VCaP (cell line): ENCODE results near the gene ACP6.

Experiments used
- H3K27ac ChIP-seq: fragments of 450-650 bp; 2 replicates; pipeline ENCODE4 v1.5.1; 2017
- TF ChIP-seq, protein P1 (sequence below): fragments of 450-650 bp; conservative IDR thresholded peaks from 2 replicates; pipeline ENCODE4 v1.5.1; 2017; ENCODE audit warnings: mild to moderate bottlenecking, moderate library complexity

ACP6 gene

DNA sequence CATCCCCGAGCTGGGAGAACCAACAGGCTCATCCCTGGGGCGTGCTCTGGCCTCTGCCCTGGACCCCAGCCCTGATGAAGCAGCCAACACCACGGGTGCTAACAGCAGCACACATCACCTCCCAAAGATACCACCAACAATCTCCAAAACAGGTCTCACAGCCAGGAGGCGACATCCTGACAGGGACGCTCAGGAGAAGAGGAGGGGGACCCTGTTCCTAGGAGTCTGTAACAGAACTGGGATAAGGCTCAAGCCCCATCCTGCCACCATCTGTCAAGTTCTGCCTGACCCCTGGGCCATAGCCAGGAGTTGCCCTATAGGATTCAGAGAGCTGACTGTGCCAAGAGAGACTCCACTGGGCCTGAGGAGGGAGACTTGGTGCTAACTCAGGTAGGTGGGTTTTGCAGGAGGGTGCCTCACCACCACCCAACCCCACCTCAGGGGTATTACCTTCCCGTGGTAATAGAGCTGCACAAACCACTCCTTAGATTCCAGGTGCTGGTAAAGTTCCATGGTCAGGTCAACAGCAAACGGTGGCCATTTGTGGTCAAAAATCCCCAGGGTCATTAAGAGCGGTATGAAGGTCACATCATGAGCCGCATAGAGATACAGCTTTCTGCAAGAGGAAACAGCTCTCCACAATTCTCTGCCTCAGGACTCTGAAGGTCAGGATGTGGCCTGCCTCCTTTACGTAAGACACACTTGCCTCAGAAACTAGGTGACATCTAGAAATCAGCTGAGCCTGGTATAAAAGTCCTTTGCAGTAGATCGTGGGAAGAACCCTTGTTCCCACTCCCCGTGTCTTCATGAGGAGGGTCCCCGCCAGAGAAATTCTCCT is 22.3 kb downstream of the ACP6 start:
- no peak overlapping the region for H3K27ac ChIP-seq
- TF ChIP-seq, protein P1, sequence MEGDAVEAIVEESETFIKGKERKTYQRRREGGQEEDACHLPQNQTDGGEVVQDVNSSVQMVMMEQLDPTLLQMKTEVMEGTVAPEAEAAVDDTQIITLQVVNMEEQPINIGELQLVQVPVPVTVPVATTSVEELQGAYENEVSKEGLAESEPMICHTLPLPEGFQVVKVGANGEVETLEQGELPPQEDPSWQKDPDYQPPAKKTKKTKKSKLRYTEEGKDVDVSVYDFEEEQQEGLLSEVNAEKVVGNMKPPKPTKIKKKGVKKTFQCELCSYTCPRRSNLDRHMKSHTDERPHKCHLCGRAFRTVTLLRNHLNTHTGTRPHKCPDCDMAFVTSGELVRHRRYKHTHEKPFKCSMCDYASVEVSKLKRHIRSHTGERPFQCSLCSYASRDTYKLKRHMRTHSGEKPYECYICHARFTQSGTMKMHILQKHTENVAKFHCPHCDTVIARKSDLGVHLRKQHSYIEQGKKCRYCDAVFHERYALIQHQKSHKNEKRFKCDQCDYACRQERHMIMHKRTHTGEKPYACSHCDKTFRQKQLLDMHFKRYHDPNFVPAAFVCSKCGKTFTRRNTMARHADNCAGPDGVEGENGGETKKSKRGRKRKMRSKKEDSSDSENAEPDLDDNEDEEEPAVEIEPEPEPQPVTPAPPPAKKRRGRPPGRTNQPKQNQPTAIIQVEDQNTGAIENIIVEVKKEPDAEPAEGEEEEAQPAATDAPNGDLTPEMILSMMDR, result no peak

DNA sequence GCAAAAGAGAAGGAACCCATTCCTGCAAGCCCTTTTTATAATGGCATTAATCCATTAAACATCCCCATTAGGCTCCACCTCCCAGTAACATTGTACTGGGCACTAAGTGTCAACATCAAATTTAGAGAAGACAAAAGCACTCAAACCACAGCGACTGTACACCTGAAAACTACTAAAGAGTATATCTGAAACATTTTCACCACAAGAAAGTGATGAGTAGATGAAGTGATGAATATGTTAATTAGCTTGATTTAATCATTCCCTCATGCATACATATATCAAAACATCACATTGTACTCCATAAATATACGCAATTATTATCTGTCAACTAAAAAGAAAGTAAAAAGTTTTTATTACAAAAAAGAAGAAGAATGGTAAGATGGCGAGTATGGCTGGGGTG is 26.4 kb downstream of the ACP6 start:
- peak overlapping the region; percentile 72 for H3K27ac ChIP-seq
- TF ChIP-seq, protein P1, result no peak

DNA sequence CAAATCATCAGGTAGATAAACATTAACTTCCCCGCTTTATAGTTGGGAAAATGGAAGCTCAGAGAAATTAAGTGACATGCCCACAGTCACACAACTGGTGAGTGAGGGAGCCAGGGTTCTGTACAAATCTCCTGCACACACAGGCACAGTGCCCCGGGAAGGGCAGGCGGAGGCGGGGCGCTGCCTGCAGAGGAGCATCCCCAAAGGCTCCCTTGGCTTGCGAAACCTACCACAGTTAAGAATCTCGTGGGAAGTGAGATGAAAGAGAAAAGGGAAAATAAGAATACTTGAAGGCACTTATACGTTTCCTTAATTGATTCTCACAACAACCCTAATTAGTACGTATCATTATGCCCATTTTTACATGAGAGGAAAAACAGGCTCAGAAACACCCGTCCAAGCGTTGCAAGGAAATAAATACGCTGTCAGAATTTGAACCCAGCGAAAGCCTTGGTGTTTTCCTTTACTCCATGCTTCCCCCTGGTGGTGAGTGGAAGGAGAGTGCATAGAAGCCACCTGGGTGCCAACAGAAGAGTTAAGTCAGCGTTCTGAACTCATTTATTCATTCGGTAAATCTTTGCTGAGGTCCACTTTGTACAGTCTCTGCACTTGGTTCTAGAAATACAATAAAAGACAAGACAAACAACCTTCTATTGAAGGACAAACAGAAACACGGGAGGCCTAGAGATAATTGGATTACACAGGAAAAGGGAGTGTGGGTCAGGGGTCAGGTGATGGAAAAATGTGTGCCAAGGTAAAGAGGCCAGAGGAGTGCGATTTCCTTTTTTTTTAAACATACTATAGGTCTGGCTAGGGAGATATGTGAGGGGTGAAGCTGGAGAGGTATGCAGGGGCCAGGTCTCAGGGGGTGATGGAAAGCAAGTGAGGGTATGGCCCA is 28.4 kb downstream of the ACP6 start:
- TF ChIP-seq, protein P1, result peak; percentile 89
- H3K27ac ChIP-seq, result peak overlapping the region; percentile 72

DNA sequence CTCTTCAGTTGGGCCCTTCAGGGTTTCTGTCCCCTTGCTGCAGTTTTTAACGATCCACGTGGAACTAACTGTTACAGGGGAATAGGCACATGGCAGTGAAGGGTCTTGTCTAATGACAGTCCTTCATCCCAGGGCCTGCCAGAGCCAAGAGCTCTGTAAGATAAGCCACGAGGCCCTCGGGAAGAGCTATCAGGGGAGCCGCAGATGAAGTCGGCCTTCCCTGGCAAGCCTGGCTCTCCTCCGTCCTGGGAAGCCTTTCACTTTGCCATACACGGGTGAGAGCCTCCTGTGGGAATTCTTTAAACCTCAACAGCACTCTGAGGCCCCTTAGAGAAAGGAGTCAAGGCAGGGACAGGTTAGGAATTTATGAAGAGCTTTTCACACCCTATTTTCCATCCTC is 29.0 kb downstream of the ACP6 start:
- TF ChIP-seq, protein P1, result no peak
- H3K27ac ChIP-seq, result peak overlapping the region; percentile 72

DNA sequence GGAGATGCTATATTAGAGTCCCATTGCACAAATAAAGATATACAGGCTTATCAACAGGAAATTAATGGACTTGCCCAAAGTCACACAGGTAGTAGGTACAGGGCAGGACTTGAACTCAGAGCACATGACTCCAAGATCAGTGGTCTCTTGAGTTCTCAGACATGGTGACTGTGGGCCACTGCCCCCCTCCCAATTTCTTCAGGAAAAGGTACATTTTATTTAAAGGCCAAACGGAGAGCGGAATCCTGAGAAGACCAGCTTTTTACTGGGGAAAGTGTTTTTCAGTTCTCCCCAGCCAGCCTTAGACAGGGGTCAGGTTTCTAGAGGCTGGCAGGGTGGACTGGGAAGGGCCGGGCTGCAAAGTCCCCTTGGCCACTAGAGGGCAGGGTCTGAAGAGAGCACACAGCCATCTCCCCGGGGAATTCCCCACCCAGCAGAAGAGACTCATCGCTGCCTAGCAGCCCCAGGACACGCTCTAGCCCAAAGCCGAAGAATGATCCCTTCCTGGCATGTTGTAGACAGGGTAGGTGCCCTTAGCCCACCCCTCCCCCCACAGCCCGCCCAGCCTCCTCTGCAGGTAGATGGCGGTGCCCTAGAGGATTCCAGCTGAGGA is 29.7 kb downstream of the ACP6 start:
- TF ChIP-seq, protein P1, result peak; percentile 81
- H3K27ac ChIP-seq, result peak overlapping the region; percentile 72

DNA sequence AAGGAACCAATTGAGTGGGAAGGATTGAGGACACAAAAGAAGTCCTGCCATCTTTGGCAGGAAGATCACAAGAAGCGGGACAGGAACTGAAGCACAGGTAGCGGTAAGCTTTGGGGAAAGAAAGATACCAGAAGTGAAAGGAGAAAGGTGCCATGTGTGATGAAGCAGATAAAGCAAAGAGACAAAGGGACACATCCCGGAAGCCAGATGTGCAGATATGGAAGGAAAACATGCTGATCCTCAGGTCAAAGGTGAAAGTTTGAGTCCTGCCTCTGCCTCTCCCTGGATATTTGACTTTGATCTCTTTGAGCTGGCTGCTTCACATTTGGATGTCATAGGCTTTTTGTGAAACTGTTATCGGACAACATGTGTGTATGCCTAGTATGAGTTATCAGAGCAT is 34.0 kb downstream of the ACP6 start:
- TF ChIP-seq, protein P1, result no peak
- H3K27ac ChIP-seq, result no peak overlapping the region

DNA sequence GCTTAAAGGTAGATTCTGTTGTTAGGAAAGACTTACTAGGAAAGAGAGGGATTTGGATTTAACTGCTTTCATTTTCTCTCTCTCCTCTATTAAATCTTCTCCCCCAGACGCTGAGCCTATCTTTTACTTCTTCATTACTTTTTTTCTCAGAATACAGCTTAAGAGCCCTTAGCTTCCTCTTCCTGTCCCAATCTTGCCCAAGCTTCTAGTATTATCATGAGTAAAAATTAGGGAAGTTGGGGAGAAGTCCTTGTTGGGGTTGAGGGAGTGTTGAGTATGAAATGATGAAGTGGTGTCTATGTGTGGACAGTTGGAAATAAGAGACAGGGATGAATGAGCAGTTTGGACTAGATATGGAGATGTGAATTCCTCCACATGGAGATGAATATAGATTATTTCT is 35.0 kb downstream of the ACP6 start:
- no peak overlapping the region for H3K27ac ChIP-seq
- TF ChIP-seq, protein P1, result no peak
